Gastroesophageal sphincter (tissue), 4 donors: ENCODE measurements around the gene NDUFC1. TPM values are rescaled to one million over a fixed set of nuclear protein-coding genes. Genes with fewer than 3 reads are reported as not detected.
A peak's percentile ranks its signal among the peaks of the same experiment; 100 is the strongest.

Source experiments
- ATAC-seq: fragments of 150-250 bp; one replicate; pipeline ENCODE4 v1.9.1; 2016; ENCODE audit warnings: mild to moderate bottlenecking, moderate library complexity
- H3K27ac ChIP-seq, 4 donors: fragments of 200-600 bp; sonication (generic) in 3 of 4; 1 replicate in 3 of 4; 2 replicates in 1 of 4; pipeline ENCODE4 v1.5.1; 2016 to 2019
- H3K27me3 ChIP-seq: fragments of 200-600 bp; sonication (generic); one replicate; pipeline ENCODE4 v1.5.1; 2019
- H3K36me3 ChIP-seq, 2 donors: fragments of 200-600 bp; sonication (generic); one replicate each; pipeline ENCODE4 v1.5.1; 2019; ENCODE audit warnings: control low read depth in 1 of 2
- H3K4me1 ChIP-seq, 3 donors: fragments of 200-600 bp; sonication (generic); 1 replicate in 2 of 3; 2 replicates in 1 of 3; pipeline ENCODE4 v1.5.1; 2016 to 2019; ENCODE audit warnings: control low read depth in 2 of 3
- H3K4me3 ChIP-seq, 2 donors: fragments of 200-600 bp; sonication (generic); one replicate each; pipeline ENCODE4 v1.5.1; 2019; ENCODE audit warnings: mild to moderate bottlenecking in 1 of 2, moderate library complexity in 1 of 2
- H3K9me3 ChIP-seq, 3 donors: fragments of 200-600 bp; sonication (generic); one replicate each; pipeline ENCODE4 v1.5.1; 2017 to 2019; ENCODE audit warnings: control low read depth in 2 of 3
- EP300 ChIP-seq: sonication (generic); formaldehyde crosslinking; IDR thresholded peaks from one replicate; pipeline ENCODE4 v1.6.1; 2017; ENCODE audit warnings: antibody characterized with exemption, mild to moderate bottlenecking
- POLR2A ChIP-seq, 2 donors: fragments of 450-650 bp; IDR thresholded peaks; one replicate each; pipeline ENCODE4 v1.6.1; 2017; ENCODE audit warnings: antibody characterized with exemption in 2 of 2, mild to moderate bottlenecking in 2 of 2, moderate library complexity in 1 of 2
- POLR2AphosphoS5 ChIP-seq: sonication (generic); formaldehyde crosslinking; IDR thresholded peaks from one replicate; pipeline ENCODE4 v1.6.1; 2017; ENCODE audit warnings: antibody characterized with exemption
- WGBS, 2 donors: methylation state at CpG; one replicate each; pipeline ENCODE4 v1.1.5; 2018; ENCODE audit warnings: low coverage in 1 of 2; 5-methylcytosine and 5-hydroxymethylcytosine counted together
- total RNA-seq, 4 donors: library from RNA; depleted of rRNA; stranded (reverse); fragments of >200 nt; gene quantifications; one replicate each; pipeline ENCODE4 v1.1.0, GENCODE V29; 2016
- TF ChIP-seq, protein P1 (sequence below), 4 experiments: fragments of 200-600 bp in 2 of 4; fragments of 450-650 bp in 2 of 4; sonication (generic) in 1 of 4; IDR thresholded peaks; one replicate each; pipeline ENCODE4 v1.5.1; 2017 to 2019; ENCODE audit warnings: antibody characterized with exemption in 4 of 4, mild to moderate bottlenecking in 2 of 4, moderate library complexity in 2 of 4

The NDUFC1 gene
- 10 to 100 TPM; 31.0 to 61.0 (median 48.4) TPM for total RNA-seq

DNA sequence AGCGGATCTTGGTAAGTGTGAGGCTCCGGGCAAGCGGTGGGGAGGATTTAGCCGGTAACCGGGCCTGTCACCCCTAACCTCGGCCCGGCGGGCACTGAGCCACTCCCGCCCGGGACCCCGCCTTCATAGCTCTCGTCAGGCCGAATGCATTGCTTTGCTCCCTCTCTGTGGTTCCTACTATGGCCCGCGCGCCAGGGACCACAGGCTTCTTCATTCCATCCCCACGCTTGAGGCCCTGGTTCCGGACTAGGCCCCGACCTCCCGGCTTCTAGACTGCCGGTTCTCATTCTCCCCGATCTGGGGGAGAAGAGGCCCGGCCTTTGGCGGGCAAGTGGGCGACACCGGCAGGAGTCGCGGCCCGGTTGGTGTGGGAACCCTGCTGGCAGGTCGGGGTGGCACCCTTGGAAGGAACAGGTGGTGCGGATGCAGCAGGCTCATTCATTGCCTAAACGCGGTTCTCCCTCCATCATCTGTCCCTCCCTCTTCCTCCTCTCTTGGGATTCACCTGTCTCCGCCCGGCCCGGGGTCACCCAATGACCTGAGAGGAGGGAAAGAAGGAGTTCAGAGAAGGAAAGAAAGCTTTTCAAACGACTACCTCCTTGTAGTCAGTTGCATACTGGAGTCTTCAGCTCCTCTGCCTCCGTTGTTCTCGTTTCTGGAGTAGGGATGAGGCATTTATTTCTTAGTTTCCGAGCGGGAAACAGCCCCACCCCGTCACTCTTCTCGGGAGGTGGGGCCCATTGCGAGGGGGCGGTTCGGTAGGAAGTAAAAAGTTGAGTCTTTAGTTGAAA, at the start of gene NDUFC1:
TSS of gene NDUFC1 (minus strand) at position 657 of the 791 bp plus-strand sequence. CDS start 6,679 bp downstream, outside the sequence.
- 0% methylated on average over 5 to 10 of the region's 46 CpGs for WGBS, 2 donors
- Histone ChIP-seq H3K4me3 (peak within 1 kb of the TSS; percentile 90 to 98), H3K36me3 (peaks cover 0 to 4% of the 10 kb centered on the region in 2 donors), H3K27ac (peak within 1 kb of the TSS; percentile 78 to 94 (median 92)), H3K4me1 (peaks cover 0 to 81% (median 10%) of the 10 kb centered on the region in 3 donors), H3K27me3 (no peaks in the 10 kb centered on the region), H3K9me3 (no peaks in the 10 kb centered on the region)
- no peak for TF ChIP-seq EP300
- no peak for TF ChIP-seq POLR2A (IDR thresholded peaks at IDR 0.05)
- TF ChIP-seq, protein P1, sequence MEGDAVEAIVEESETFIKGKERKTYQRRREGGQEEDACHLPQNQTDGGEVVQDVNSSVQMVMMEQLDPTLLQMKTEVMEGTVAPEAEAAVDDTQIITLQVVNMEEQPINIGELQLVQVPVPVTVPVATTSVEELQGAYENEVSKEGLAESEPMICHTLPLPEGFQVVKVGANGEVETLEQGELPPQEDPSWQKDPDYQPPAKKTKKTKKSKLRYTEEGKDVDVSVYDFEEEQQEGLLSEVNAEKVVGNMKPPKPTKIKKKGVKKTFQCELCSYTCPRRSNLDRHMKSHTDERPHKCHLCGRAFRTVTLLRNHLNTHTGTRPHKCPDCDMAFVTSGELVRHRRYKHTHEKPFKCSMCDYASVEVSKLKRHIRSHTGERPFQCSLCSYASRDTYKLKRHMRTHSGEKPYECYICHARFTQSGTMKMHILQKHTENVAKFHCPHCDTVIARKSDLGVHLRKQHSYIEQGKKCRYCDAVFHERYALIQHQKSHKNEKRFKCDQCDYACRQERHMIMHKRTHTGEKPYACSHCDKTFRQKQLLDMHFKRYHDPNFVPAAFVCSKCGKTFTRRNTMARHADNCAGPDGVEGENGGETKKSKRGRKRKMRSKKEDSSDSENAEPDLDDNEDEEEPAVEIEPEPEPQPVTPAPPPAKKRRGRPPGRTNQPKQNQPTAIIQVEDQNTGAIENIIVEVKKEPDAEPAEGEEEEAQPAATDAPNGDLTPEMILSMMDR (IDR thresholded peaks at IDR 0.05), result peak in 2 of 4 experiments; percentile 30 to 41
- peak; percentile 22 for TF ChIP-seq POLR2AphosphoS5
- peak; percentile 41 for ATAC-seq

DNA sequence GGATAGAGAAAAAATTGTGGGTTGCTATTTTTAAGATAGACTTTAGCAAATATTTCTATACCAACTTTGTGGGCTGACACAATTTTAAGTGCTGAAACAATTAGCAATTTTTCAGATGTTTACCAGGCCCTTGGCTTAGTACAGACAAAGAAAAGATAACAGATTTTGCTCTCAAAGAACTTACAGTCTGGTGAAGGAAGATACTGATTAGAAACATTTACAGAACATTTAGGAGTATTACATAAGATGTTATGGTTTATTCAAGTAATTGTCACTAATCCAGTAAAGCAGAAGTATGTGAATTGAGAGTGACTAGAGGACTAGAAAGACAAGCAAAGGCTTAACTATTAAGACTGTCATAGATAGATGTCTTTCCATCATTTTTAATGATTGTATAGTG, 35.3 kb upstream of the NDUFC1 start:
- no peaks in the 10 kb centered on the region for H3K9me3 ChIP-seq
- peaks cover 0 to 43% of the 10 kb centered on the region in 2 donors for H3K36me3 ChIP-seq
- TF ChIP-seq, protein P1 (IDR thresholded peaks at IDR 0.05), result no peak
- TF ChIP-seq POLR2A (IDR thresholded peaks at IDR 0.05) (no peak), EP300 (no peak), POLR2AphosphoS5 (no peak)
- no peak overlapping the region for H3K4me3 ChIP-seq
- no peak for ATAC-seq
- H3K27ac ChIP-seq, result no peak overlapping the region
- no peaks in the 10 kb centered on the region for H3K27me3 ChIP-seq
- peaks cover 0 to 12% (median 0%) of the 10 kb centered on the region in 3 donors for H3K4me1 ChIP-seq

DNA sequence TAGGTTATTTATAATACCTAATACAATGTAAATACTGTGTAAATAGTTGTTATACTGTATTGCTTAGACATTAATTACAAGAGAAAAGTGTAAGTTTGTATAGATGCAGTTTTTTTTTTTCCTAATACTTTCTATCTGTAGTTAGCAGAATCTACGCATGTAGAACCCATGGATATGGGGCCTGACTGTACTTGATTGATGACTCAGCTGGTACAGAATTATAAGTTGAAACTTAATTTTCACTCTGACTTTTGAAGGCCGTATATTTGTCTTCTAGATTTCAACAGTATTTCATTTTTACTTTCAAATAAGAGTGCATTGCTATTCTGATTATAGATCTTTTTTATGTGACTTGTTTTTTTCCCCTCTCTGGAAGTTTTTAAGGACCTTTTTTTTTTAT, 30.8 kb upstream of the NDUFC1 start:
- peaks cover 0 to 26% of the 10 kb centered on the region in 2 donors for H3K36me3 ChIP-seq
- 89 to 90% methylated on average over 2 of the region's 2 CpGs for WGBS, 2 donors
- H3K9me3 ChIP-seq, result no peaks in the 10 kb centered on the region
- no peak overlapping the region for H3K27ac ChIP-seq
- peaks cover 0 to 28% (median 0%) of the 10 kb centered on the region in 3 donors for H3K4me1 ChIP-seq
- ATAC-seq, result no peak
- TF ChIP-seq EP300 (no peak), POLR2AphosphoS5 (no peak)
- TF ChIP-seq, protein P1 (IDR thresholded peaks at IDR 0.05), result no peak
- H3K4me3 ChIP-seq, result no peak overlapping the region
- H3K27me3 ChIP-seq, result no peaks in the 10 kb centered on the region

DNA sequence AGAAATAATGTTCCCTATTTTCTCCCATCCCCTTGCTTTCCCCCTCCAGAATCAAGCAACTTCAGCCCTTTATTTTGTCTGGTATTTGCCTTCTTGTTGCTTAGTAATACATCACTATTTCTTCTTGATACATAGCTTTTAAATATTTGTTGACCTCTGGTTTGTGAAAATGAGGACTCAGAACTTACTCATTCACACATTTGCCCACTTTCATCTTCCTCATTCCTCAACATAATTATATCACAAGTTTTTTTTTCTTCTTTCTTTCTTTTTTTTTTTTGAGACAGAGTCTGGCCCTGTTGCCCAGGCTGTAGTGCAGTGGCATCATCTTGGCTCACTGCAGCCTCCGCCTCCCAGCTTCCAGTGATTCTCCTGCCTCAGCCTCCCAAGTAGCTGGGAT, 28.9 kb upstream of the NDUFC1 start:
- H3K27ac ChIP-seq, result no peak overlapping the region
- H3K36me3 ChIP-seq, result peaks cover 0 to 26% of the 10 kb centered on the region in 2 donors
- TF ChIP-seq POLR2A (IDR thresholded peaks at IDR 0.05) (no peak), EP300 (no peak), POLR2AphosphoS5 (no peak)
- TF ChIP-seq, protein P1 (IDR thresholded peaks at IDR 0.05), result no peak
- H3K4me3 ChIP-seq, result no peak overlapping the region
- H3K27me3 ChIP-seq, result no peaks in the 10 kb centered on the region
- 100% methylated on average over 1 of the region's 1 CpG; no CpG with 5 or more reads in 1 of the 2 donors for WGBS, 2 donors
- H3K4me1 ChIP-seq, result peaks cover 0 to 22% (median 0%) of the 10 kb centered on the region in 3 donors
- ATAC-seq, result no peak
- no peaks in the 10 kb centered on the region for H3K9me3 ChIP-seq

DNA sequence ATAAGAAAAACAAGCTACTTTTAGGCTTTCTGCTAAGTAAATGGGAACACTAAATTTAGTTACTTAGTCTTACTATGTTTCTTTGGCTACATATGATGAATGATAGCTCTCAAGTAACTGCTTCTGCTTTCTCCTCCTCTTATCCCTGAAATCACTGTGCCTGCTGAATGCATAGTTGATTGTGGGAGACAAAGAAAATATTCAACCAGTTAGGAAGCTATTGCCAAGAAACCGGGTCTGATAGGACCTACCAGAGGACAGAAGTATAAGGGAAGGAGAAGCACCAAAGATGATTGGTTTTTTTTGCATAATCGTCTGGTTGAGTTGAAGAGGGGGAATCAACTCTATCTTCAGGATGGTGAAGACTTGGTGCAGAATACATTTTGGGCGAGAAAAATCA, 28.0 kb upstream of the NDUFC1 start:
- H3K4me3 ChIP-seq, result no peak overlapping the region
- 81 to 100% methylated on average over 1 to 3 of the region's 3 CpGs for WGBS, 2 donors
- peaks cover 0 to 25% (median 0%) of the 10 kb centered on the region in 3 donors for H3K4me1 ChIP-seq
- peaks cover 0 to 21% of the 10 kb centered on the region in 2 donors for H3K36me3 ChIP-seq
- no peaks in the 10 kb centered on the region for H3K9me3 ChIP-seq
- H3K27ac ChIP-seq, result no peak overlapping the region
- H3K27me3 ChIP-seq, result no peaks in the 10 kb centered on the region
- ATAC-seq, result no peak
- TF ChIP-seq POLR2AphosphoS5 (no peak), POLR2A (IDR thresholded peaks at IDR 0.05) (no peak), EP300 (no peak)
- TF ChIP-seq, protein P1 (IDR thresholded peaks at IDR 0.05), result no peak
